ENCODE measurements around the gene MVD.

DNA sequence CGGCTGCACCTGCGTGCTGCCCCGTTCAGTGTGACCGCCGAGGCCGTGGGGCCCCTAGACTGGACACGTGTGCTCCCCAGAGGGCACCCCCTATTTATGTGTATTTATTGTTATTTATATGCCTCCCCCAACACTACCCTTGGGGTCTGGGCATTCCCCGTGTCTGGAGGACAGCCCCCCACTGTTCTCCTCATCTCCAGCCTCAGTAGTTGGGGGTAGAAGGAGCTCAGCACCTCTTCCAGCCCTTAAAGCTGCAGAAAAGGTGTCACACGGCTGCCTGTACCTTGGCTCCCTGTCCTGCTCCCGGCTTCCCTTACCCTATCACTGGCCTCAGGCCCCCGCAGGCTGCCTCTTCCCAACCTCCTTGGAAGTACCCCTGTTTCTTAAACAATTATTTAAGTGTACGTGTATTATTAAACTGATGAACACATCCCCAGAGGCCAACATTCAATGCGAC is 22.8 kb downstream of the MVD start:
- TF ChIP-seq, protein P1, sequence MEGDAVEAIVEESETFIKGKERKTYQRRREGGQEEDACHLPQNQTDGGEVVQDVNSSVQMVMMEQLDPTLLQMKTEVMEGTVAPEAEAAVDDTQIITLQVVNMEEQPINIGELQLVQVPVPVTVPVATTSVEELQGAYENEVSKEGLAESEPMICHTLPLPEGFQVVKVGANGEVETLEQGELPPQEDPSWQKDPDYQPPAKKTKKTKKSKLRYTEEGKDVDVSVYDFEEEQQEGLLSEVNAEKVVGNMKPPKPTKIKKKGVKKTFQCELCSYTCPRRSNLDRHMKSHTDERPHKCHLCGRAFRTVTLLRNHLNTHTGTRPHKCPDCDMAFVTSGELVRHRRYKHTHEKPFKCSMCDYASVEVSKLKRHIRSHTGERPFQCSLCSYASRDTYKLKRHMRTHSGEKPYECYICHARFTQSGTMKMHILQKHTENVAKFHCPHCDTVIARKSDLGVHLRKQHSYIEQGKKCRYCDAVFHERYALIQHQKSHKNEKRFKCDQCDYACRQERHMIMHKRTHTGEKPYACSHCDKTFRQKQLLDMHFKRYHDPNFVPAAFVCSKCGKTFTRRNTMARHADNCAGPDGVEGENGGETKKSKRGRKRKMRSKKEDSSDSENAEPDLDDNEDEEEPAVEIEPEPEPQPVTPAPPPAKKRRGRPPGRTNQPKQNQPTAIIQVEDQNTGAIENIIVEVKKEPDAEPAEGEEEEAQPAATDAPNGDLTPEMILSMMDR (IDR thresholded peaks at IDR 0.05; ENCODE audit: insufficient read depth, low read length, poor library complexity, severe bottlenecking), result no peak
- TF ChIP-seq EZH2phosphoT487 (conservative IDR thresholded peaks at IDR 0.05; ENCODE audit: low read length), result peak; percentile 88; the same call in 1 of the 2 replicates

Data from SU-DHL-6 (cell line).